Stomach (tissue), 4 donors: ENCODE data around the gene LRRC28.

ENCODE experiments used
- POLR2A ChIP-seq, 4 donors: fragments of 450-650 bp; IDR thresholded peaks; one replicate each; pipeline ENCODE4 v1.6.1; 2016; ENCODE audit warnings: antibody characterized with exemption in 4 of 4, control low read depth in 2 of 4, mild to moderate bottlenecking in 1 of 4, moderate library complexity in 1 of 4
- POLR2AphosphoS5 ChIP-seq, 3 donors: sonication (generic); formaldehyde crosslinking; IDR thresholded peaks; one replicate each; pipeline ENCODE4 v1.6.1; 2016; ENCODE audit warnings: antibody characterized with exemption in 3 of 3
- TF ChIP-seq, protein P1 (sequence below), 7 experiments: fragments of 450-650 bp in 4 of 7; fragments of 200-600 bp in 3 of 7; sonication (generic) in 3 of 7; IDR thresholded peaks; one replicate each; pipeline ENCODE4 v1.5.1; 2016 to 2019; ENCODE audit warnings: antibody characterized with exemption in 7 of 7, control low read depth in 2 of 7, mild to moderate bottlenecking in 1 of 7

DNA sequence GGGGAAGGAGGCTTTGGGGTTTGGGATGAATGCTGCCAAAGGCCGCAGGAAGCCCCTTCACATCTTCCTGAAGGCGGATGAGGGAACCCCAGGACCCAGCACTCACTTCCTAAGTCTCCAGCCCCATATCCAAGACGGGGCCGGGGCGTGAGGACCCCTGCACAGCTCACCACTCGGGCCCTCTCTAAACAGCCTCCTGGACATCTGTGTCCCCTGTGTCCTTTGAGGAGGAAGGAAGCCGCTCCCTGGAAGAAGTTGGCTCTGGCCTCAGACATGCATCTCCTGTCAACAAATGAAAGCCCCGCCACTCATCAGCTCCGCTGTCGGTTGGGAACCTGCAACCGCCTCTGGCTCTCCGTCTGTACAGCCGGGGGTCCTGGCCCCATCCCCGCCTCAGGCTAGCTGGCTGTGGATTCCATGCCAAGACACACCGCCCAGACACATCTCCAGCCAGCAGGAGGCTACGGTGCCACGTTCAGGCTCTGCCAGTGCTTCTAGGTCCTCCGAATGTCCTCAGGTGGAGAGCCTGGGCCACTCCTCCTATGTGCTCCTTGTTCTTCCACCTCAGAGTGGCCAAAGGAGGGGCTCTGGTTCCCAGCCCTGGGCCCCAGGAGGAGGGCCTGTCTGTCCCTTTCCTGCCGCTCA lies 174.5 kb downstream of the LRRC28 start:
- TF ChIP-seq POLR2AphosphoS5 (IDR thresholded peaks at IDR 0.05) (no peak), POLR2A (IDR thresholded peaks at IDR 0.05) (no peak)
- TF ChIP-seq, protein P1, sequence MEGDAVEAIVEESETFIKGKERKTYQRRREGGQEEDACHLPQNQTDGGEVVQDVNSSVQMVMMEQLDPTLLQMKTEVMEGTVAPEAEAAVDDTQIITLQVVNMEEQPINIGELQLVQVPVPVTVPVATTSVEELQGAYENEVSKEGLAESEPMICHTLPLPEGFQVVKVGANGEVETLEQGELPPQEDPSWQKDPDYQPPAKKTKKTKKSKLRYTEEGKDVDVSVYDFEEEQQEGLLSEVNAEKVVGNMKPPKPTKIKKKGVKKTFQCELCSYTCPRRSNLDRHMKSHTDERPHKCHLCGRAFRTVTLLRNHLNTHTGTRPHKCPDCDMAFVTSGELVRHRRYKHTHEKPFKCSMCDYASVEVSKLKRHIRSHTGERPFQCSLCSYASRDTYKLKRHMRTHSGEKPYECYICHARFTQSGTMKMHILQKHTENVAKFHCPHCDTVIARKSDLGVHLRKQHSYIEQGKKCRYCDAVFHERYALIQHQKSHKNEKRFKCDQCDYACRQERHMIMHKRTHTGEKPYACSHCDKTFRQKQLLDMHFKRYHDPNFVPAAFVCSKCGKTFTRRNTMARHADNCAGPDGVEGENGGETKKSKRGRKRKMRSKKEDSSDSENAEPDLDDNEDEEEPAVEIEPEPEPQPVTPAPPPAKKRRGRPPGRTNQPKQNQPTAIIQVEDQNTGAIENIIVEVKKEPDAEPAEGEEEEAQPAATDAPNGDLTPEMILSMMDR (IDR thresholded peaks at IDR 0.05) = peak in 2 of 7 experiments; percentile 14 to 15
